CD4-positive, alpha-beta T cell treated with Interleukin-4 for 4 hours (primary cell): ENCODE data around the gene DCC.

Experiments
- DNase-seq: peaks from one replicate; pipeline ENCODE4 v3.0.0-alpha.2; 2020

Gene DCC

GRCh38 chr18:53126210-53126609 is 786.2 kb downstream of the DCC start:
- DNase-seq, result no peak

- DNase-seq, result no peak
Measured at GRCh38 chr18:53131001-53131400, 791.0 kb downstream of the DCC start.

- DNase-seq, result no peak
Measured at GRCh38 chr18:53134711-53135110, 794.7 kb downstream of the DCC start.

GRCh38 chr18:53135654-53136053 is 795.7 kb downstream of the DCC start:
- DNase-seq, result no peak

- DNase-seq, result no peak
Measured at GRCh38 chr18:53139746-53140500, 799.9 kb downstream of the DCC start.

GRCh38 chr18:53142005-53142404 is 802.0 kb downstream of the DCC start:
- DNase-seq, result no peak

GRCh38 chr18:53147472-53147871 is 807.5 kb downstream of the DCC start:
- DNase-seq, result no peak

- DNase-seq, result no peak
Measured at GRCh38 chr18:53148123-53148522, 808.1 kb downstream of the DCC start.

- no peak for DNase-seq
Measured at GRCh38 chr18:53152476-53152875, 812.5 kb downstream of the DCC start.

- no peak for DNase-seq
Measured at GRCh38 chr18:53153281-53153680, 813.3 kb downstream of the DCC start.

GRCh38 chr18:53153800-53154199 is 813.8 kb downstream of the DCC start:
- no peak for DNase-seq

- DNase-seq, result no peak
Measured at GRCh38 chr18:53165770-53166169, 825.8 kb downstream of the DCC start.

- no peak for DNase-seq
Measured at GRCh38 chr18:53169346-53169745, 829.3 kb downstream of the DCC start.

GRCh38 chr18:53191634-53192033 is 851.6 kb downstream of the DCC start:
- no peak for DNase-seq

GRCh38 chr18:53193870-53194269 is 853.9 kb downstream of the DCC start:
- no peak for DNase-seq

- no peak for DNase-seq
Measured at GRCh38 chr18:53219853-53220252, 879.9 kb downstream of the DCC start.

GRCh38 chr18:53224128-53224778 is 884.3 kb downstream of the DCC start:
- no peak for DNase-seq

GRCh38 chr18:53225567-53226325 is 885.7 kb downstream of the DCC start:
- DNase-seq, result no peak

GRCh38 chr18:53234610-53235009 is 894.6 kb downstream of the DCC start:
- DNase-seq, result no peak

- no peak for DNase-seq
Measured at GRCh38 chr18:53241161-53241560, 901.2 kb downstream of the DCC start.

GRCh38 chr18:53253789-53254188 is 913.8 kb downstream of the DCC start:
- no peak for DNase-seq

- no peak for DNase-seq
Measured at GRCh38 chr18:53254265-53254664, 914.3 kb downstream of the DCC start.

- DNase-seq, result no peak
Measured at GRCh38 chr18:53261241-53261640, 921.2 kb downstream of the DCC start.

- no peak for DNase-seq
Measured at GRCh38 chr18:53266850-53267249, 926.9 kb downstream of the DCC start.
